ENCODE data around the gene CCDC170. TPM values are rescaled to one million over a fixed set of nuclear protein-coding genes. Genes with fewer than 3 reads are reported as not detected.

The CCDC170 gene
- polyA plus RNA-seq, 1 of the 3 experiments (the other 2 are of a cell fraction), result not detected

DNA sequence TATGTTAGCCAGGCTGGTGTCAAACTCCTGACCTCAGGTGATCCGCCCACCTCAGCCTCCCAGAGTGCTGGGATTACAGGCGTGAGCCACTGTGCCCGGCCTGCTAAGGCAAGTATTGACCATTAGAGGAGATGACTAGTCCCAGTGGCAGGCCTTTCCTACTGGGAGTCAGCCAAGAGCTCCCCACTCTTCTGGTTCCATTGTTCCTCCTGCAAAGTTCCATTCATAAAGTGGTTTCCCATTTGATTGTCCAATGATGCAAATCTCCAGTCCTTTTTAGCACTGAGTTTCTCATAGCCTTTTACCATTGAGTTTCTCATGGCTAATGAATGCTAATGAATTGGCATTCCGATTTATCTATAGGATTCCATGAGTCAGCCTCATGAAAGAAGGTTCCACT lies 165.4 kb downstream of the CCDC170 start:
- CTCF ChIA-PET, result interaction anchor here (1.5 kb wide), 1 partner anchor 12 kb away, joined by 4 read pairs; no protein-coding TSS in a partner anchor
- H3K36me3 ChIP-seq (replicated peaks in 1 of 2; ENCODE audit: control insufficient read depth in 1 of 2, insufficient read depth in 2 of 2, low read length in 1 of 2), result no peaks in the 10 kb centered on the region
- no peak overlapping the region for H3K9ac ChIP-seq
- no peaks in the 10 kb centered on the region for H3K4me1 ChIP-seq (ENCODE audit: control insufficient read depth in 1 of 2, insufficient read depth in 2 of 2, low read depth in 1 of 2, low read length in 1 of 2)
- no peaks in the 10 kb centered on the region for H3F3A ChIP-seq (replicated peaks; ENCODE audit: insufficient read depth)
- no peak overlapping the region for H2AFZ ChIP-seq (ENCODE audit: low read depth)
- no peaks in the 10 kb centered on the region for H4K20me1 ChIP-seq (ENCODE audit: insufficient read depth)
- H3K4me3 ChIP-seq (ENCODE audit: low read depth in 2 of 2, low read length in 1 of 2), result no peak overlapping the region
- H3K9me3 ChIP-seq, result 0 out of 2 replicates have a peak, but pooled peaks cover 10% of the 10 kb centered on the region
- H3K27ac ChIP-seq (ENCODE audit: low read depth in 2 of 2, low read length in 1 of 2), result no peak overlapping the region
- no peaks in the 10 kb centered on the region for H3K27me3 ChIP-seq (ENCODE audit: insufficient read depth)
- no peak for DNase-seq
- no peak for TF ChIP-seq RAD21 (IDR thresholded peaks at IDR 0.05; ENCODE audit: low read length)
- TF ChIP-seq RCOR1 (IDR thresholded peaks at IDR 0.05; ENCODE audit: low read length), result no peak
- TF ChIP-seq, protein P1, sequence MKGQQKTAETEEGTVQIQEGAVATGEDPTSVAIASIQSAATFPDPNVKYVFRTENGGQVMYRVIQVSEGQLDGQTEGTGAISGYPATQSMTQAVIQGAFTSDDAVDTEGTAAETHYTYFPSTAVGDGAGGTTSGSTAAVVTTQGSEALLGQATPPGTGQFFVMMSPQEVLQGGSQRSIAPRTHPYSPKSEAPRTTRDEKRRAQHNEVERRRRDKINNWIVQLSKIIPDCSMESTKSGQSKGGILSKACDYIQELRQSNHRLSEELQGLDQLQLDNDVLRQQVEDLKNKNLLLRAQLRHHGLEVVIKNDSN (IDR thresholded peaks at IDR 0.05; ENCODE audit: borderline replicate concordance, low read depth), result no peak
- no peak for TF ChIP-seq TAF1 (IDR thresholded peaks at IDR 0.05; ENCODE audit: borderline replicate concordance, low read depth, low read length)
- no peak for TF ChIP-seq MXI1 (IDR thresholded peaks at IDR 0.05; ENCODE audit: low read depth, low read length)
- no peaks in the 10 kb centered on the region for H3K9me2 ChIP-seq
- 46% methylated on average over 2 of the region's 4 CpGs for WGBS (ENCODE audit: low lambda C conversion rate)
- POLR2A ChIA-PET, result no interaction called here
- H3K79me2 ChIP-seq (ENCODE audit: insufficient read depth), result no peaks in the 10 kb centered on the region
- H3K4me2 ChIP-seq, result no peak overlapping the region

DNA sequence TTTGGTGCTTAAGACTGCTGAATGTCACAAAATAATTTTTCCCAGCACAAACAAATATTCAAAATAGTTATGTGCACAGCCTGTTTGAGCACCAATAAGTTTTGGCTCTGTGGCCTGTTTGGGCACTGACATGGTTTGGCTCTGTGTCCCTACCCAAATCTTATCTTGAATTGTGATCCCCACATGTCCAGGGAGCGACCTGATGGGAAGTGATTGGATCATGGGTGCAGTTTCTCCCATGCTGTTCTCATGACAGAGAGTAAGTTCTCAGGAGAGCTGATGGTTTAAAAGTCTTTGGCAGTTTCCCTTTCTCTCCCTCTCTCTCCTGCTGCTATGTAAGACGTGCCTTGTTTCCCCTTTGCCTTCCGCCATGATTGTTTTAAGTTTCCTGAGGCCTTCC lies 167.7 kb downstream of the CCDC170 start:
- CTCF ChIA-PET, result no interaction called here
- no peak overlapping the region for H2AFZ ChIP-seq (ENCODE audit: low read depth)
- WGBS (ENCODE audit: low lambda C conversion rate), result 24% methylated on average over 2 of the region's 3 CpGs

More for the DNA sequence above, 167.7 kb downstream of the CCDC170 start:
- H3F3A ChIP-seq (replicated peaks; ENCODE audit: insufficient read depth), result no peaks in the 10 kb centered on the region
- no peak overlapping the region for H3K4me2 ChIP-seq
- H3K79me2 ChIP-seq (ENCODE audit: insufficient read depth), result no peaks in the 10 kb centered on the region
- no peaks in the 10 kb centered on the region for H3K36me3 ChIP-seq (replicated peaks in 1 of 2; ENCODE audit: control insufficient read depth in 1 of 2, insufficient read depth in 2 of 2, low read length in 1 of 2)
- H3K4me1 ChIP-seq (ENCODE audit: control insufficient read depth in 1 of 2, insufficient read depth in 2 of 2, low read depth in 1 of 2, low read length in 1 of 2), result no peaks in the 10 kb centered on the region
- no peak overlapping the region for H3K27ac ChIP-seq (ENCODE audit: low read depth in 2 of 2, low read length in 1 of 2)
- TF ChIP-seq EZH2phosphoT487 (IDR thresholded peaks at IDR 0.05; ENCODE audit: borderline replicate concordance, low read depth), result no peak
- TF ChIP-seq, protein P1 (IDR thresholded peaks at IDR 0.05; ENCODE audit: borderline replicate concordance, low read depth), result no peak
- no peak for TF ChIP-seq TEAD4 (IDR thresholded peaks at IDR 0.05; ENCODE audit: borderline replicate concordance, insufficient read depth)
- no peak for TF ChIP-seq GABPA (IDR thresholded peaks at IDR 0.05; ENCODE audit: low read depth)
- no peak for TF ChIP-seq YY1 (IDR thresholded peaks at IDR 0.05; ENCODE audit: low read depth)
- no peak for TF ChIP-seq RXRA (IDR thresholded peaks at IDR 0.05; ENCODE audit: borderline replicate concordance, low read depth)
- TF ChIP-seq, protein P2, sequence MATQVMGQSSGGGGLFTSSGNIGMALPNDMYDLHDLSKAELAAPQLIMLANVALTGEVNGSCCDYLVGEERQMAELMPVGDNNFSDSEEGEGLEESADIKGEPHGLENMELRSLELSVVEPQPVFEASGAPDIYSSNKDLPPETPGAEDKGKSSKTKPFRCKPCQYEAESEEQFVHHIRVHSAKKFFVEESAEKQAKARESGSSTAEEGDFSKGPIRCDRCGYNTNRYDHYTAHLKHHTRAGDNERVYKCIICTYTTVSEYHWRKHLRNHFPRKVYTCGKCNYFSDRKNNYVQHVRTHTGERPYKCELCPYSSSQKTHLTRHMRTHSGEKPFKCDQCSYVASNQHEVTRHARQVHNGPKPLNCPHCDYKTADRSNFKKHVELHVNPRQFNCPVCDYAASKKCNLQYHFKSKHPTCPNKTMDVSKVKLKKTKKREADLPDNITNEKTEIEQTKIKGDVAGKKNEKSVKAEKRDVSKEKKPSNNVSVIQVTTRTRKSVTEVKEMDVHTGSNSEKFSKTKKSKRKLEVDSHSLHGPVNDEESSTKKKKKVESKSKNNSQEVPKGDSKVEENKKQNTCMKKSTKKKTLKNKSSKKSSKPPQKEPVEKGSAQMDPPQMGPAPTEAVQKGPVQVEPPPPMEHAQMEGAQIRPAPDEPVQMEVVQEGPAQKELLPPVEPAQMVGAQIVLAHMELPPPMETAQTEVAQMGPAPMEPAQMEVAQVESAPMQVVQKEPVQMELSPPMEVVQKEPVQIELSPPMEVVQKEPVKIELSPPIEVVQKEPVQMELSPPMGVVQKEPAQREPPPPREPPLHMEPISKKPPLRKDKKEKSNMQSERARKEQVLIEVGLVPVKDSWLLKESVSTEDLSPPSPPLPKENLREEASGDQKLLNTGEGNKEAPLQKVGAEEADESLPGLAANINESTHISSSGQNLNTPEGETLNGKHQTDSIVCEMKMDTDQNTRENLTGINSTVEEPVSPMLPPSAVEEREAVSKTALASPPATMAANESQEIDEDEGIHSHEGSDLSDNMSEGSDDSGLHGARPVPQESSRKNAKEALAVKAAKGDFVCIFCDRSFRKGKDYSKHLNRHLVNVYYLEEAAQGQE (IDR thresholded peaks at IDR 0.05; ENCODE audit: low read depth, low read length), result no peak
- no peak for TF ChIP-seq ZBTB33 (IDR thresholded peaks at IDR 0.05; ENCODE audit: borderline replicate concordance, low read depth)
- no peak for TF ChIP-seq SMC3 (IDR thresholded peaks at IDR 0.05; ENCODE audit: low read depth, low read length)
- TF ChIP-seq RFX5 (IDR thresholded peaks at IDR 0.05; ENCODE audit: low read length), result no peak
- no peak for TF ChIP-seq FOSL2 (IDR thresholded peaks at IDR 0.05; ENCODE audit: borderline replicate concordance, low read depth)
- H3K27me3 ChIP-seq (ENCODE audit: insufficient read depth), result no peaks in the 10 kb centered on the region
- no peak for DNase-seq
- H3K9me2 ChIP-seq, result no peaks in the 10 kb centered on the region
- H3K4me3 ChIP-seq (ENCODE audit: low read depth in 2 of 2, low read length in 1 of 2), result no peak overlapping the region
- H3K9ac ChIP-seq, result no peak overlapping the region
- POLR2A ChIA-PET, result no interaction called here
- H3K9me3 ChIP-seq, result no peaks in the 10 kb centered on the region
- no peaks in the 10 kb centered on the region for H4K20me1 ChIP-seq (ENCODE audit: insufficient read depth)
